Liver (tissue), 3 donors: ENCODE data around the gene ARL6IP4.

Experiments used
- FOXA1 ChIP-seq: IDR thresholded peaks from 2 replicates; pipeline ENCODE4 v1.6.1; 2016; ENCODE audit warnings: antibody characterized with exemption
- GABPA ChIP-seq, 2 donors: IDR thresholded peaks in 1 of 2; conservative IDR thresholded peaks in 1 of 2; 2 replicates each; pipeline ENCODE4 v1.6.1; 2016; ENCODE audit warnings: antibody characterized with exemption in 2 of 2, mild to moderate bottlenecking in 1 of 2, moderate library complexity in 1 of 2
- HNF4A ChIP-seq, 2 donors: conservative IDR thresholded peaks; 2 replicates each; pipeline ENCODE4 v1.6.1; 2016; ENCODE audit warnings: antibody characterized with exemption in 2 of 2, mild to moderate bottlenecking in 2 of 2
- JUND ChIP-seq, 2 donors: IDR thresholded peaks; 2 replicates each; pipeline ENCODE4 v1.6.1; 2016; ENCODE audit warnings: antibody characterized with exemption in 2 of 2
- RAD21 ChIP-seq, 2 donors: IDR thresholded peaks; 2 replicates each; pipeline ENCODE4 v1.6.1; 2016; ENCODE audit warnings: antibody characterized with exemption in 2 of 2, mild to moderate bottlenecking in 2 of 2
- RXRA ChIP-seq, 2 donors: IDR thresholded peaks; 2 replicates each; pipeline ENCODE4 v1.6.1; 2017 to 2018; ENCODE audit warnings: antibody characterized with exemption in 2 of 2, mild to moderate bottlenecking in 1 of 2
- SP1 ChIP-seq: IDR thresholded peaks from 2 replicates; pipeline ENCODE4 v1.6.1; 2018; ENCODE audit warnings: antibody characterized with exemption, mild to moderate bottlenecking
- TAF1 ChIP-seq: conservative IDR thresholded peaks from 2 replicates; pipeline ENCODE4 v1.6.1; 2016; ENCODE audit warnings: antibody characterized with exemption, mild to moderate bottlenecking
- YY1 ChIP-seq: IDR thresholded peaks from 2 replicates; pipeline ENCODE4 v1.6.1; 2016; ENCODE audit warnings: antibody characterized with exemption, mild to moderate bottlenecking
- TF ChIP-seq, protein P1 (sequence below): IDR thresholded peaks from 2 replicates; pipeline ENCODE4 v1.6.1; 2016; ENCODE audit warnings: antibody characterized with exemption
- TF ChIP-seq, protein P2 (sequence below): fragments of 150-350 bp; IDR thresholded peaks from 2 replicates; pipeline ENCODE4 v1.5.1; 2017; ENCODE audit warnings: improper control_type of control experiment, low read depth, low read length; ENCODE audit not compliant: missing input control
- TF ChIP-seq, protein P3 (sequence below): IDR thresholded peaks from 2 replicates; pipeline ENCODE4 v1.6.1; 2016; ENCODE audit warnings: antibody characterized with exemption
- TF ChIP-seq, protein P4 (sequence below): IDR thresholded peaks from 2 replicates; pipeline ENCODE4 v1.6.1; 2016; ENCODE audit warnings: antibody characterized with exemption
- TF ChIP-seq, protein P5 (sequence below): IDR thresholded peaks from 2 replicates; pipeline ENCODE4 v1.6.1; 2016; ENCODE audit warnings: antibody characterized with exemption, mild to moderate bottlenecking
- donor health status: healthy.
- donor health status: healthy.

DNA sequence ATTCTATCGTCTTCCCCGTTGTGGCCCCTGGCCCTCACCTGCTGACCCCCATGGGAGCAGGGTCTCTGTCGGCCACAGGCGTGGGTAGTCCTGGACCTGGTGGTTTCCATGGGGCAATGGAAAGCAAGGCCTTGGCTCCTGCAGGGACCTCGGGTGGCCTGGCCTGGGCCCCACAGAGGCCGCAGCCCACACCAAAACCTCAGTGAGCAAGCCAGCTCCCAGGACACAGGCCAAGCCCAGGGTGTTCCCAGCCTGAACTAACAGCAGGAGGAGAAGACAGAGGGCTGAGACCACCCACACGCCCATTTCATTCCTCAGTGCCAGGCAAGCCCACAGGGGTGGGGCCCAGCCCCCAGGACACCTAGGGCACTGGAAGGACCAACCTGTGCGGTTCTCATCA, 31.1 kb upstream of the ARL6IP4 start:
- TF ChIP-seq, protein P1, sequence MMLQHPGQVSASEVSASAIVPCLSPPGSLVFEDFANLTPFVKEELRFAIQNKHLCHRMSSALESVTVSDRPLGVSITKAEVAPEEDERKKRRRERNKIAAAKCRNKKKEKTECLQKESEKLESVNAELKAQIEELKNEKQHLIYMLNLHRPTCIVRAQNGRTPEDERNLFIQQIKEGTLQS: no peak
- no peak for TF ChIP-seq GABPA (IDR thresholded peaks at IDR 0.05 in 1 of 2, conservative IDR thresholded peaks at IDR 0.05 in 1 of 2)
- TF ChIP-seq HNF4A (conservative IDR thresholded peaks at IDR 0.05): no peak
- TF ChIP-seq, protein P2, sequence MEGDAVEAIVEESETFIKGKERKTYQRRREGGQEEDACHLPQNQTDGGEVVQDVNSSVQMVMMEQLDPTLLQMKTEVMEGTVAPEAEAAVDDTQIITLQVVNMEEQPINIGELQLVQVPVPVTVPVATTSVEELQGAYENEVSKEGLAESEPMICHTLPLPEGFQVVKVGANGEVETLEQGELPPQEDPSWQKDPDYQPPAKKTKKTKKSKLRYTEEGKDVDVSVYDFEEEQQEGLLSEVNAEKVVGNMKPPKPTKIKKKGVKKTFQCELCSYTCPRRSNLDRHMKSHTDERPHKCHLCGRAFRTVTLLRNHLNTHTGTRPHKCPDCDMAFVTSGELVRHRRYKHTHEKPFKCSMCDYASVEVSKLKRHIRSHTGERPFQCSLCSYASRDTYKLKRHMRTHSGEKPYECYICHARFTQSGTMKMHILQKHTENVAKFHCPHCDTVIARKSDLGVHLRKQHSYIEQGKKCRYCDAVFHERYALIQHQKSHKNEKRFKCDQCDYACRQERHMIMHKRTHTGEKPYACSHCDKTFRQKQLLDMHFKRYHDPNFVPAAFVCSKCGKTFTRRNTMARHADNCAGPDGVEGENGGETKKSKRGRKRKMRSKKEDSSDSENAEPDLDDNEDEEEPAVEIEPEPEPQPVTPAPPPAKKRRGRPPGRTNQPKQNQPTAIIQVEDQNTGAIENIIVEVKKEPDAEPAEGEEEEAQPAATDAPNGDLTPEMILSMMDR: no peak
- TF ChIP-seq, protein P3, sequence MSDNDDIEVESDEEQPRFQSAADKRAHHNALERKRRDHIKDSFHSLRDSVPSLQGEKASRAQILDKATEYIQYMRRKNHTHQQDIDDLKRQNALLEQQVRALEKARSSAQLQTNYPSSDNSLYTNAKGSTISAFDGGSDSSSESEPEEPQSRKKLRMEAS: no peak
- no peak for TF ChIP-seq TAF1
- TF ChIP-seq YY1: no peak
- TF ChIP-seq RAD21 (IDR thresholded peaks at IDR 0.05): no peak
- no peak for TF ChIP-seq SP1
- no peak for TF ChIP-seq FOXA1
- TF ChIP-seq, protein P4, sequence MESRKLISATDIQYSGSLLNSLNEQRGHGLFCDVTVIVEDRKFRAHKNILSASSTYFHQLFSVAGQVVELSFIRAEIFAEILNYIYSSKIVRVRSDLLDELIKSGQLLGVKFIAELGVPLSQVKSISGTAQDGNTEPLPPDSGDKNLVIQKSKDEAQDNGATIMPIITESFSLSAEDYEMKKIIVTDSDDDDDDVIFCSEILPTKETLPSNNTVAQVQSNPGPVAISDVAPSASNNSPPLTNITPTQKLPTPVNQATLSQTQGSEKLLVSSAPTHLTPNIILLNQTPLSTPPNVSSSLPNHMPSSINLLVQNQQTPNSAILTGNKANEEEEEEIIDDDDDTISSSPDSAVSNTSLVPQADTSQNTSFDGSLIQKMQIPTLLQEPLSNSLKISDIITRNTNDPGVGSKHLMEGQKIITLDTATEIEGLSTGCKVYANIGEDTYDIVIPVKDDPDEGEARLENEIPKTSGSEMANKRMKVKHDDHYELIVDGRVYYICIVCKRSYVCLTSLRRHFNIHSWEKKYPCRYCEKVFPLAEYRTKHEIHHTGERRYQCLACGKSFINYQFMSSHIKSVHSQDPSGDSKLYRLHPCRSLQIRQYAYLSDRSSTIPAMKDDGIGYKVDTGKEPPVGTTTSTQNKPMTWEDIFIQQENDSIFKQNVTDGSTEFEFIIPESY: no peak
- no peak for TF ChIP-seq JUND (IDR thresholded peaks at IDR 0.05)
- TF ChIP-seq, protein P5, sequence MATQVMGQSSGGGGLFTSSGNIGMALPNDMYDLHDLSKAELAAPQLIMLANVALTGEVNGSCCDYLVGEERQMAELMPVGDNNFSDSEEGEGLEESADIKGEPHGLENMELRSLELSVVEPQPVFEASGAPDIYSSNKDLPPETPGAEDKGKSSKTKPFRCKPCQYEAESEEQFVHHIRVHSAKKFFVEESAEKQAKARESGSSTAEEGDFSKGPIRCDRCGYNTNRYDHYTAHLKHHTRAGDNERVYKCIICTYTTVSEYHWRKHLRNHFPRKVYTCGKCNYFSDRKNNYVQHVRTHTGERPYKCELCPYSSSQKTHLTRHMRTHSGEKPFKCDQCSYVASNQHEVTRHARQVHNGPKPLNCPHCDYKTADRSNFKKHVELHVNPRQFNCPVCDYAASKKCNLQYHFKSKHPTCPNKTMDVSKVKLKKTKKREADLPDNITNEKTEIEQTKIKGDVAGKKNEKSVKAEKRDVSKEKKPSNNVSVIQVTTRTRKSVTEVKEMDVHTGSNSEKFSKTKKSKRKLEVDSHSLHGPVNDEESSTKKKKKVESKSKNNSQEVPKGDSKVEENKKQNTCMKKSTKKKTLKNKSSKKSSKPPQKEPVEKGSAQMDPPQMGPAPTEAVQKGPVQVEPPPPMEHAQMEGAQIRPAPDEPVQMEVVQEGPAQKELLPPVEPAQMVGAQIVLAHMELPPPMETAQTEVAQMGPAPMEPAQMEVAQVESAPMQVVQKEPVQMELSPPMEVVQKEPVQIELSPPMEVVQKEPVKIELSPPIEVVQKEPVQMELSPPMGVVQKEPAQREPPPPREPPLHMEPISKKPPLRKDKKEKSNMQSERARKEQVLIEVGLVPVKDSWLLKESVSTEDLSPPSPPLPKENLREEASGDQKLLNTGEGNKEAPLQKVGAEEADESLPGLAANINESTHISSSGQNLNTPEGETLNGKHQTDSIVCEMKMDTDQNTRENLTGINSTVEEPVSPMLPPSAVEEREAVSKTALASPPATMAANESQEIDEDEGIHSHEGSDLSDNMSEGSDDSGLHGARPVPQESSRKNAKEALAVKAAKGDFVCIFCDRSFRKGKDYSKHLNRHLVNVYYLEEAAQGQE: no peak
- no peak for TF ChIP-seq RXRA (IDR thresholded peaks at IDR 0.05)
